Measurements from ENCODE around the gene CDH4. TPM values are rescaled to one million over a fixed set of nuclear protein-coding genes. Genes with fewer than 3 reads are reported as not detected.

CDH4 gene
- total RNA-seq, 4 donors from 2014 or later = 0.71 to 4.2 (median 2.9) TPM

DNA sequence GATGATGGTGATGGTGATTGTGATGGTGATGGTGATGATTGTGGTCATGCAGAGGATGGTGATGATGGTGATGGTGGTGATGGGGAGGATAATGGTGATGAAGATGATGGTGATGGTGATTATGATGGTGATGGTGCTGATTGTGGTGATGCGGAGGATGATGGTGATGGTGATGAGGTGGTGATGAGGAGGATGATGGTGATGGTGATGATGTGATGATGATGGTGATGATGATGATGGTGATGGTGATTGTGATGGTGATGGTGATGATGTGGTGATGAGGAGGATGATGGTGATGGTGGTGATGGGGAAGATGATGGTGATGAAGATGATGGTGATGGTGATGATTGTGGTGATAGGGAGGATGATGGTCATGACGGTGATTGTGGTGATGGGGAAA, 333.7 kb downstream of the CDH4 start:
- TF ChIP-seq, protein P1, sequence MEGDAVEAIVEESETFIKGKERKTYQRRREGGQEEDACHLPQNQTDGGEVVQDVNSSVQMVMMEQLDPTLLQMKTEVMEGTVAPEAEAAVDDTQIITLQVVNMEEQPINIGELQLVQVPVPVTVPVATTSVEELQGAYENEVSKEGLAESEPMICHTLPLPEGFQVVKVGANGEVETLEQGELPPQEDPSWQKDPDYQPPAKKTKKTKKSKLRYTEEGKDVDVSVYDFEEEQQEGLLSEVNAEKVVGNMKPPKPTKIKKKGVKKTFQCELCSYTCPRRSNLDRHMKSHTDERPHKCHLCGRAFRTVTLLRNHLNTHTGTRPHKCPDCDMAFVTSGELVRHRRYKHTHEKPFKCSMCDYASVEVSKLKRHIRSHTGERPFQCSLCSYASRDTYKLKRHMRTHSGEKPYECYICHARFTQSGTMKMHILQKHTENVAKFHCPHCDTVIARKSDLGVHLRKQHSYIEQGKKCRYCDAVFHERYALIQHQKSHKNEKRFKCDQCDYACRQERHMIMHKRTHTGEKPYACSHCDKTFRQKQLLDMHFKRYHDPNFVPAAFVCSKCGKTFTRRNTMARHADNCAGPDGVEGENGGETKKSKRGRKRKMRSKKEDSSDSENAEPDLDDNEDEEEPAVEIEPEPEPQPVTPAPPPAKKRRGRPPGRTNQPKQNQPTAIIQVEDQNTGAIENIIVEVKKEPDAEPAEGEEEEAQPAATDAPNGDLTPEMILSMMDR (IDR thresholded peaks at IDR 0.05) = no peak
- no peak for TF ChIP-seq POLR2A (IDR thresholded peaks at IDR 0.05)
- DNase-seq (ENCODE audit: low spot score in 2 of 2) = no peak
- H3K4me3 ChIP-seq (ENCODE audit: low read depth, poor library complexity, severe bottlenecking) = no peak overlapping the region
- WGBS, 2 donors = 88 to 92% methylated on average over 2 of the region's 2 CpGs
- intact Hi-C loops (cut with DNase I; ENCODE audit: low total_unique reads) = no loop called here

DNA sequence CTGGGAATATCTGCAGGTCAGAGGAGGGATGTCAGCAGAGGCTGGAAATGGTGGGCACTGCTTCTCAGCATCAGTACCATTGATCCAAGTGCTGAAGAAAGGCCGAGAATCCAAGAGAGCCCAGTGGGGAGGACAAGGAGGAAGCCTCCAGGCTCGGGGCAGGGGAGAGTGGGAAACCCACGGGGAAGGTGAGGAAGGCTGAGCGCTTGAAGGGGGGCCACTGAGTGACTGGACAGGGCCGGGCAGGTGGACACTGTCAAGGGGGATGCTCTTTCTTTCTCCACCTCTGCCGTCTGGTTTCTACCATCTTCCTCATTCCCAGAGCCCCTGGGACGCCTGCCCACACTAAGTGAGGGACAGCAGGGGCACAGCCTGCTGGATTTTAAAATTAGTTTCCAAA, 335.0 kb downstream of the CDH4 start:
- intact Hi-C loops (cut with DNase I; ENCODE audit: low total_unique reads) = no loop called here
- WGBS, 2 donors = 85 to 89% methylated on average over 7 of the region's 7 CpGs
- TF ChIP-seq POLR2A (IDR thresholded peaks at IDR 0.05) = no peak
- TF ChIP-seq, protein P1 (IDR thresholded peaks at IDR 0.05) = no peak

DNA sequence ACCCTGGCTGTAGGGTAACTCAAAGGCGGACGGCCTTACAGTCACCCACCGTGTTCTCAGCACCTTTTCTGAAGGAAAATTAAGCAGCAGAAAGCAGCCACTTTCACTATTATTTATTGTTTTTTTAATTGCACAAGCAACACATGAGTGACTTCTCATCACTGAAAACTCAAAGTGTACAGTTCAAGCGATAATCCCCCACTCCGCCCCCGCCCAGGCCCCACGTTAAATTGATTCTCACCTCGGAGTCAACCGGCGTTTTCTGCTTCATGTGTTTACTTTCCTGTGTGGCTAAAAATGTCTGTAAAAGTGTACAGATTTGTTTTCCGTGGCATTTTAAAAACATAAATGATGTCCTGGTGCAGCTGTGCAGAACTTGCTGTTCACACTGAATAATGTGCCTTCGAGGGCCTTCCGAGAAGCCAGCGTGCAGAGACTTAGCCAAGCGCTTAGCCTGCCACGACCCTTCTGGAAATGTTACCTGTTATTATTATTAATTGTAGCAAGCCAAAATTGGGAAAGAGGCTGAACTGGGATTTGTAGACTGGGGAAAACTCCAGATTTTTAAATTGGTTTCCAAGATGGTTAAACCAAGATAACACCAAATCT, 335.7 kb downstream of the CDH4 start:
- intact Hi-C loops (cut with DNase I; ENCODE audit: low total_unique reads) = no loop called here
- H3K4me3 ChIP-seq (ENCODE audit: low read depth, poor library complexity, severe bottlenecking) = no peak overlapping the region
- WGBS, 2 donors = 71 to 74% methylated on average over 16 of the region's 16 CpGs
- TF ChIP-seq, protein P1 (IDR thresholded peaks at IDR 0.05) = no peak
- TF ChIP-seq POLR2A (IDR thresholded peaks at IDR 0.05) = no peak
- DNase-seq (ENCODE audit: low spot score in 2 of 2) = no peak

More for the DNA sequence above, 335.0 kb downstream of the CDH4 start:
- no peak overlapping the region for H3K4me3 ChIP-seq (ENCODE audit: low read depth, poor library complexity, severe bottlenecking)
- DNase-seq (ENCODE audit: low spot score in 2 of 2) = no peak

DNA sequence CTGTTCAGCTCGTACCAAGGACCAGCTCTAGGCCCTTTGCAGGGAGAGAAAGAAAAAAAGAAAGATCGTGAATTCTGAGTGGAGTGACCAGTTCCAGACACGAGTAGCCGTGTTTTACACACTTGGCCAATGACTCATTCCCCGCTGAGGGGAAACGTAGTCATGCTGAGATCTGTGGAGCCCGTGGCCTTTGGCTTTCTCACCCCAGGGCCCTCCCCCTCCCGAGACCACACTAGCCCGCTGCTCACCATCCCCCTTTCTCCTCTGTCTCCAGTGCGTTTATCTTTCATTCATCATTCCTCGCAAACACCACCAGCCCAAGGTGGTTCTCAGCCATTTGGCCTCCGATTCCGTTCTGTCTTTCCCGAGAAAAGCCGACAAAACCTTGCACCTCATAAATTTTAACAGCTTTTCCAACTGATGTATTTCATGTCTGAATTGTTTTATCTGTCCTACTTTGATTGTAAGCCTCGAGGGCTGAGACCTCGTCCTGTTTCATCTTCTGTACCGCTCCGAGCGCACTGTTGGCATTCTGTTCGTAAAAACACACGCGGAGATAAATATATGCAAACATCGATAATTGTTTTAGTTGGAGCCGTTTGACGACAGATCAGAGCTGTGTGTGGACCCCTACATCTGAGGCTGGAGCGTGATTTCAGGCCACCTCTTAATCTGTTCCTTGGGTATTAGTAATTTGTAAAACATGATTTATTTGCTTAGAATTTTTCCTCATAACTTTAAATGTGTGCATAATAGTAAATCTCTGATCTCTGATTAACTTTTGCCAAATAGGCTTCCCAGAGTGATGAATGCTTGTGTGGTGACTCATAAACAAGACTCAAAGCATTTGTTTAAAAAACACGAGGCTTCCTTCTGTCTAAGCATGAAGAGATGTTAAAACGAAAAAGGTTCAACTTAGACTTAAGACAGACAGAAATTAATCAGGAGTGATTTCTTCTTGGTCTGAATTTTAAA, 336.6 kb downstream of the CDH4 start:
- H3K4me3 ChIP-seq (ENCODE audit: low read depth, poor library complexity, severe bottlenecking) = no peak overlapping the region
- no peak for TF ChIP-seq POLR2A (IDR thresholded peaks at IDR 0.05)
- TF ChIP-seq, protein P1 (IDR thresholded peaks at IDR 0.05) = no peak

DNA sequence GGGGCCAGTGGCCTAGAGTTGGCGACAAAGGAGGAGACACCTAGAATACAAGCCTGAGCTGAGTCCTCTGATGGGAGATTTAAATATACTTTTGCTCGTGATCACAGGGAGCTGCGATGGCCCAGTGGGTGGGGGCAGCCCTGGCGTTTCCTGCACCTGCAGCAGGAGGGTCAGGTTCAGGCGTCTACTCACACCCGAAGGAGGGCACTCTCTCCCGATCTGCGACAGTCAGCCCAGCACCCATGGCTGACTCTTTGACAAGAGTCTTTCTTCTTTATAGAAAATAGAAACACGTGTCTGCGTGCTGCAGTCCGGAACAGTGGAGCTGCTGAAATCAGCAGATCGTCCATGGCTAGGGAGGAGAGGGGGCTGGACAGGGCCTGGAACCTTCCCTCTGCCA, 338.2 kb downstream of the CDH4 start:
- WGBS, 2 donors = 70 to 77% methylated on average over 12 of the region's 12 CpGs
- DNase-seq (ENCODE audit: low spot score in 2 of 2) = no peak
- no peak overlapping the region for H3K4me3 ChIP-seq (ENCODE audit: low read depth, poor library complexity, severe bottlenecking)
- no peak for TF ChIP-seq POLR2A (IDR thresholded peaks at IDR 0.05)
- TF ChIP-seq, protein P1 (IDR thresholded peaks at IDR 0.05) = no peak
- intact Hi-C loops (cut with DNase I; ENCODE audit: low total_unique reads) = no loop called here

More for the DNA sequence above, 336.6 kb downstream of the CDH4 start:
- WGBS, 2 donors = 13 to 16% methylated on average over 29 of the region's 29 CpGs
- no peak for DNase-seq (ENCODE audit: low spot score in 2 of 2)
- intact Hi-C loops (cut with DNase I; ENCODE audit: low total_unique reads) = no loop called here
